OCI-LY1 (cell line): Measurements from ENCODE around the gene CCDC88B.

ENCODE experiments used
- H2AFZ ChIP-seq: fragments of 200-600 bp; sonication (generic), shearing (Covaris generic); 2 replicates; pipeline ENCODE4 v1.6.0; 2014; ENCODE audit warnings: antibody characterized with exemption, mild to moderate bottlenecking, low read length
- H3F3A ChIP-seq: fragments of 200-600 bp; sonication (generic), shearing (Covaris generic); 2 replicates; pipeline ENCODE4 v1.6.0; 2014; ENCODE audit warnings: mild to moderate bottlenecking, antibody characterized with exemption, low read length, moderate library complexity; ENCODE audit not compliant: insufficient read depth
- H3K27ac ChIP-seq: fragments of 200-600 bp; sonication (generic); 2 replicates; pipeline ENCODE4 v1.5.1; 2014; ENCODE audit warnings: low read length, mixed run types, mild to moderate bottlenecking, low read depth; ENCODE audit not compliant: poor library complexity, severe bottlenecking
- H3K27me3 ChIP-seq: fragments of 200-600 bp; sonication (generic); 2 replicates; pipeline ENCODE4 v1.6.0; 2014; ENCODE audit warnings: antibody characterized with exemption, mild to moderate bottlenecking, low read length, moderate library complexity; ENCODE audit not compliant: insufficient read depth
- H3K36me3 ChIP-seq: fragments of 200-600 bp; sonication (generic); 2 replicates; pipeline ENCODE4 v1.6.1; 2014; ENCODE audit warnings: mild to moderate bottlenecking, antibody characterized with exemption, low read length, moderate library complexity, mixed read lengths; ENCODE audit not compliant: insufficient read depth
- H3K4me1 ChIP-seq: fragments of 200-600 bp; sonication (generic); 2 replicates; pipeline ENCODE4 v1.5.1; 2014; ENCODE audit warnings: mild to moderate bottlenecking, low read length, moderate library complexity; ENCODE audit not compliant: insufficient read depth, severe bottlenecking
- H3K4me2 ChIP-seq: fragments of 200-600 bp; sonication (generic), shearing (Covaris generic); 2 replicates; pipeline ENCODE4 v1.6.1; 2014; ENCODE audit warnings: low read length
- H3K4me3 ChIP-seq: fragments of 200-600 bp; sonication (generic); 2 replicates; pipeline ENCODE4 v1.5.1; 2014; ENCODE audit warnings: low read length, low read depth, mild to moderate bottlenecking, mixed read lengths; ENCODE audit not compliant: poor library complexity, severe bottlenecking
- H3K79me2 ChIP-seq: fragments of 200-600 bp; shearing (Covaris generic); 2 replicates; pipeline ENCODE4 v1.6.1; 2016; ENCODE audit warnings: mixed run types, low read length, mixed read lengths; ENCODE audit not compliant: insufficient read depth
- H3K9ac ChIP-seq: fragments of 200-600 bp; sonication (generic), shearing (Covaris generic); 2 replicates; pipeline ENCODE4 v1.6.1; 2014; ENCODE audit warnings: mild to moderate bottlenecking, low read length, mixed read lengths
- H3K9me2 ChIP-seq: fragments of 200-600 bp; sonication (generic), shearing (Covaris generic); 2 replicates; pipeline ENCODE4 v1.6.1; 2014; ENCODE audit warnings: low read depth, mild to moderate bottlenecking, low read length, mixed read lengths
- H3K9me3 ChIP-seq: fragments of 200-600 bp; shearing (Covaris generic); 2 replicates; pipeline ENCODE4 v1.6.1; 2014; ENCODE audit warnings: low read length, mixed read lengths
- H4K20me1 ChIP-seq: fragments of 200-600 bp; sonication (generic), shearing (Covaris generic); 2 replicates; pipeline ENCODE4 v1.6.0; 2016; ENCODE audit warnings: mild to moderate bottlenecking, low read length; ENCODE audit not compliant: insufficient read depth
- EZH2 ChIP-seq: fragments of 200-600 bp; sonication (generic), shearing (Covaris generic); IDR thresholded peaks from 2 replicates; pipeline ENCODE4 v1.8.0; 2017; ENCODE audit warnings: borderline replicate concordance, mixed run types, mild to moderate bottlenecking, antibody characterized with exemption, low read length, moderate library complexity, mixed read lengths
- TF ChIP-seq, protein P1 (sequence below): fragments of 200-600 bp; sonication (generic), shearing (Covaris generic); IDR thresholded peaks from 2 replicates; pipeline ENCODE4 v1.5.1; 2017; ENCODE audit warnings: mild to moderate bottlenecking, antibody characterized with exemption, low read length, moderate library complexity, mixed read lengths

The CCDC88B gene

DNA sequence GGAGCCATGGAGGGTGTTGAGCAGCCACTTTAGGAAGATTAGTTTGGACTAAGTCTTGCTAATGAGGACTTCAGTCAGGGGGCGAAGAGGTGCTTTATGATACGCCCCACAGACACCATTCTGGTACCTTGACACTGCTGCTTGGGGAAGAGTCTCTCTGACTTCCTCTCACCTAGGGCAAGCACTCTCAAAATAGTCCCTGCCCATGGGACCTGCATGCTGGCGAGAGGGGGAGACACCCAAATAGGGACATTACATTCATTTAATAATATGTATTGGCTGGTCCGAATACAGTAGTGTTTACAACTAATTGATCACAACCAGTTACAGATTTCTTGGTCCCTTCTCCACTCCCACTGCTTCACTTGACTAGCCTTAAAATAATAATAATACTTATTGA, 44.2 kb upstream of the CCDC88B start:
- Histone ChIP-seq H3K27me3 (peaks cover 5% of the 10 kb centered on the region; the same call in 1 of the 2 replicates), H3K79me2 (no peaks in the 10 kb centered on the region), H3K4me1 (peaks cover 6% of the 10 kb centered on the region)

DNA sequence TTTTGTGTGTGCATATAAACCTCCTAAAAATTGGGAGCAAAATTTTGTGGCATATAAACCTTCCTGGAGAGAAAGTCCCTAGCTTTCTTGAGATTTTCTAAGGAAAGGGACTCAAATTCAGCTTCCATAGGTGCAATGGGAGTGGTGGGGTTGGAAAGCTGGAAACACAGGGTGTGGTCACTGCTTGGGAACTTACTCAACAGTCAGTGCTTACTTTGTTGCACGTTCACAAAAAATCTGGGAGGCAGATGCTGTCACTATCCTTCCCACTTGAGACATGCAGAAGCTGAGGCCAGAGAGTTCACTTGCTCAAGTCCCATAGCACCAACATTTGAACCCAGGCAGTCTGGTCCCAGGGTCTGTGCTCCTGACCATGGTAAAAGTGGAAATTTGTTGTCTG, 43.8 kb upstream of the CCDC88B start:
- peaks cover 7% of the 10 kb centered on the region for H3K4me1 ChIP-seq
- H3K27me3 ChIP-seq = peaks cover under 1% of the 10 kb centered on the region; the same call in 1 of the 2 replicates

More for the DNA sequence above, 44.2 kb upstream of the CCDC88B start:
- Histone ChIP-seq H3F3A (no peaks in the 10 kb centered on the region), H3K4me3 (no peak overlapping the region), H2AFZ (no peak overlapping the region), H4K20me1 (no peaks in the 10 kb centered on the region), H3K27ac (no peak overlapping the region), H3K4me2 (no peak overlapping the region), H3K36me3 (no peaks in the 10 kb centered on the region), H3K9me3 (no peaks in the 10 kb centered on the region), H3K9ac (no peak overlapping the region), H3K9me2 (no peaks in the 10 kb centered on the region)
- TF ChIP-seq, protein P1, sequence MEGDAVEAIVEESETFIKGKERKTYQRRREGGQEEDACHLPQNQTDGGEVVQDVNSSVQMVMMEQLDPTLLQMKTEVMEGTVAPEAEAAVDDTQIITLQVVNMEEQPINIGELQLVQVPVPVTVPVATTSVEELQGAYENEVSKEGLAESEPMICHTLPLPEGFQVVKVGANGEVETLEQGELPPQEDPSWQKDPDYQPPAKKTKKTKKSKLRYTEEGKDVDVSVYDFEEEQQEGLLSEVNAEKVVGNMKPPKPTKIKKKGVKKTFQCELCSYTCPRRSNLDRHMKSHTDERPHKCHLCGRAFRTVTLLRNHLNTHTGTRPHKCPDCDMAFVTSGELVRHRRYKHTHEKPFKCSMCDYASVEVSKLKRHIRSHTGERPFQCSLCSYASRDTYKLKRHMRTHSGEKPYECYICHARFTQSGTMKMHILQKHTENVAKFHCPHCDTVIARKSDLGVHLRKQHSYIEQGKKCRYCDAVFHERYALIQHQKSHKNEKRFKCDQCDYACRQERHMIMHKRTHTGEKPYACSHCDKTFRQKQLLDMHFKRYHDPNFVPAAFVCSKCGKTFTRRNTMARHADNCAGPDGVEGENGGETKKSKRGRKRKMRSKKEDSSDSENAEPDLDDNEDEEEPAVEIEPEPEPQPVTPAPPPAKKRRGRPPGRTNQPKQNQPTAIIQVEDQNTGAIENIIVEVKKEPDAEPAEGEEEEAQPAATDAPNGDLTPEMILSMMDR = no peak
- TF ChIP-seq EZH2 = no peak

DNA sequence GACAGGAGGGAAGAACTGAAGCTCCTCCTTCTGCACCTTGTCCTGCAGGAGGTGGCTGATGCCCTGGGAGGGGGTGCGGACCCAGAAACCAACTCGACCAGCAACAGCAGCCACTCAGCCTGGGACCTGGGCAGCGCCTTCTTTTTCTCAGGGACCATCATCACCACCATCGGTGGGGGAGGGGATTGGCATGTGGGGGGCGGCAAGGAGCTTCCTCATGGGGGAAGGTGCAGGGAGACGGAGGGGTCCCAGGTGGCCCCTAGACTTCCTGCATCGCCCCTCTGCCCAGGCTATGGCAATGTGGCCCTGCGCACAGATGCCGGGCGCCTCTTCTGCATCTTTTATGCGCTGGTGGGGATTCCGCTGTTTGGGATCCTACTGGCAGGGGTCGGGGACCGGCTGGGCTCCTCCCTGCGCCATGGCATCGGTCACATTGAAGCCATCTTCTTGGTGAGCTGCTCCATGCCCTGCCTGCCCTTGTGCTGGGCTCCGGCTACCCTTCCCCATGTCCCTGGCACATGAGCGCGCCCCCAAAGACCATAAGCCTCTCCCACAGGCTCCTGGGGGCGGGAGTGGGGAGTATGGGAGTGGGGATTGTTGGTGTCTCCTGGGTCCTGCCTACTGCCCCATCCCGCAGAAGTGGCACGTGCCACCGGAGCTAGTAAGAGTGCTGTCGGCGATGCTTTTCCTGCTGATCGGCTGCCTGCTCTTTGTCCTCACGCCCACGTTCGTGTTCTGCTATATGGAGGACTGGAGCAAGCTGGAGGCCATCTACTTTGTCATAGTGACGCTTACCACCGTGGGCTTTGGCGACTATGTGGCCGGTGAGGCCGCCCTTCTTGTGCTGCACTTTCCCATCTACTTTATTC, 42.9 kb upstream of the CCDC88B start:
- Histone ChIP-seq H3K9me2 (no peaks in the 10 kb centered on the region), H3K27ac (no peak overlapping the region), H3K4me2 (no peak overlapping the region), H3F3A (no peaks in the 10 kb centered on the region), H2AFZ (no peak overlapping the region), H3K9ac (no peak overlapping the region), H3K27me3 (no peaks in the 10 kb centered on the region; the same call in 1 of the 2 replicates), H3K36me3 (no peaks in the 10 kb centered on the region), H4K20me1 (no peaks in the 10 kb centered on the region), H3K9me3 (no peaks in the 10 kb centered on the region), H3K79me2 (no peaks in the 10 kb centered on the region), H3K4me3 (no peak overlapping the region), H3K4me1 (peaks cover 7% of the 10 kb centered on the region)
- no peak for TF ChIP-seq EZH2
- TF ChIP-seq, protein P1 = no peak

More for the DNA sequence above, 43.8 kb upstream of the CCDC88B start:
- Histone ChIP-seq H3K9me3 (no peaks in the 10 kb centered on the region), H3F3A (no peaks in the 10 kb centered on the region), H3K4me2 (no peak overlapping the region), H3K27ac (no peak overlapping the region), H3K36me3 (no peaks in the 10 kb centered on the region), H3K9me2 (no peaks in the 10 kb centered on the region), H3K9ac (no peak overlapping the region), H3K4me3 (no peak overlapping the region), H4K20me1 (no peaks in the 10 kb centered on the region), H2AFZ (no peak overlapping the region), H3K79me2 (no peaks in the 10 kb centered on the region)
- TF ChIP-seq EZH2 = no peak
- TF ChIP-seq, protein P1 = no peak
